Lower leg skin (tissue), 3 donors: ENCODE measurements around the gene KLHDC7A.

Experiments used
- POLR2A ChIP-seq, 2 donors: fragments of 450-650 bp; IDR thresholded peaks; one replicate each; pipeline ENCODE4 v1.6.1; 2016 to 2017; ENCODE audit warnings: antibody characterized with exemption in 2 of 2, mild to moderate bottlenecking in 1 of 2, moderate library complexity in 1 of 2
- TF ChIP-seq, protein P1 (sequence below), 3 donors: fragments of 450-650 bp; IDR thresholded peaks; one replicate each; pipeline ENCODE4 v1.5.1; 2016; ENCODE audit warnings: antibody characterized with exemption in 3 of 3, mild to moderate bottlenecking in 3 of 3, moderate library complexity in 2 of 3

DNA sequence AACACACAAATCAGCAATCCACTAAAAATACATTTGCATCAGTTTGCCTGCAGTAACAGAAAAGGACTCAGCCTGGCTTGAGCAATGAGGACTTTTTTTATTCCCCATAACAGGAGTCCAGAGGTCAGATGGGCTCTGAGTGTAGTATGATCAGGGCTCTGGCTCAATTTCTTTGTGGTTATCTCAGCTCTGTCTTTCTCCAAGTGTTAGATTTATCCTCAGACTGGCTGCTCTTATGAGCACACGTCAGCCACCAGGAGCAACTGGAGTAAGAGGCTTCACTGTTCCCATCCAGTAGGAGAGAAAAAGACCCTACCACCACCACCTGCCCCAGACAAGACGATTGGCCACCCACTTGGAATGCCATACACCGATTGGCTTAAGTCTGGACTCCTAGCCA, 36.2 kb upstream of the KLHDC7A start:
- no peak for TF ChIP-seq POLR2A (IDR thresholded peaks at IDR 0.05)
- TF ChIP-seq, protein P1, sequence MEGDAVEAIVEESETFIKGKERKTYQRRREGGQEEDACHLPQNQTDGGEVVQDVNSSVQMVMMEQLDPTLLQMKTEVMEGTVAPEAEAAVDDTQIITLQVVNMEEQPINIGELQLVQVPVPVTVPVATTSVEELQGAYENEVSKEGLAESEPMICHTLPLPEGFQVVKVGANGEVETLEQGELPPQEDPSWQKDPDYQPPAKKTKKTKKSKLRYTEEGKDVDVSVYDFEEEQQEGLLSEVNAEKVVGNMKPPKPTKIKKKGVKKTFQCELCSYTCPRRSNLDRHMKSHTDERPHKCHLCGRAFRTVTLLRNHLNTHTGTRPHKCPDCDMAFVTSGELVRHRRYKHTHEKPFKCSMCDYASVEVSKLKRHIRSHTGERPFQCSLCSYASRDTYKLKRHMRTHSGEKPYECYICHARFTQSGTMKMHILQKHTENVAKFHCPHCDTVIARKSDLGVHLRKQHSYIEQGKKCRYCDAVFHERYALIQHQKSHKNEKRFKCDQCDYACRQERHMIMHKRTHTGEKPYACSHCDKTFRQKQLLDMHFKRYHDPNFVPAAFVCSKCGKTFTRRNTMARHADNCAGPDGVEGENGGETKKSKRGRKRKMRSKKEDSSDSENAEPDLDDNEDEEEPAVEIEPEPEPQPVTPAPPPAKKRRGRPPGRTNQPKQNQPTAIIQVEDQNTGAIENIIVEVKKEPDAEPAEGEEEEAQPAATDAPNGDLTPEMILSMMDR (IDR thresholded peaks at IDR 0.05), result no peak
